ENCODE data around the gene ARHGEF10L.

Gene ARHGEF10L

DNA sequence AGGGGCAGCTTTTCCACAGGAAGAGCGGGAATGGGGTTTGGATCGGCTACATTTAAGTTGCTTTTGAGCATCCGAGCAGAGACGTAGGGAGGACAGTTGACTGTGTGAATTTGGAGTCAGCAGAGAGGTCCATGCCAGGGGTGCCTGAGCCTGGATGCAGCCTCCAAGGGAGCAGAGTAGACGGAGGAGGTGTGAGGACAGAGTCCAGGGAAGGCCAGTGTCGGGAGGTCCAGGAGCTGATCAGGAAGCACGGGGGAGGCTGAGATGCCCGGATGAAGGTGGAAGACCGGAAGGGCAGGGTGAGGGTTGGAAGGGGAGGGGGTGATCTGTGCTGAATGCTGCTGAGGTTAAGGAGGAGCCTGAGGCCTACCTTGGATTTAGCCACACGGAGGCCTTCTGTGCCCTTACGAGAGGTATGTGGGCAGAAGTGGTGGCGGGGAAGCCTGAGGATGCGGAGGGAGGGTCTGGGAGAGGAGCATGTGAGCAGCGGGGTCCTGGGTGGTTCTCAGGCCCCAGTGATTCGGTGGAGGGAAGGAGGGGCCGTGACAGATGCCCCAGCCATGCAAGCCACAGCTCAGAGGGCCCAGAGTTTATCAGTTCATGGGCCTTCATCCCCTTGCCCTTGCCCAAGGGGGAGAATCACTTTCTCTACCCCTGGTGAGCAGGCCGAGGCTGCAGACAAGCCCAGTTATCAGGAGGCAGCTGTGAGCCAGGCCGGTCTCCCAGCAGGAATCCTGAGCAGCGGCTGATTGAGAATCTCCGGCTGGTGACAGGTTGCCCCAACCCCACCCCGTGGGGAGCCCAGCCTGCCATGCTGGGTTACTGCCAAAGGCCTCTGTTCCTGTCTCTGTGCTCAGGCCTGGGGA is 161.7 kb downstream of the ARHGEF10L start:
- Histone ChIP-seq H3K27ac (ENCODE audit: extremely low read depth, low read depth, low read length) (no peak overlapping the region), H3K4me3 (ENCODE audit: low read depth, low read length) (no peak overlapping the region), H3K36me3 (ENCODE audit: control insufficient read depth in 2 of 2, insufficient read depth in 1 of 2, low read length in 2 of 2) (no peaks in the 10 kb centered on the region), H3K4me1 (ENCODE audit: control insufficient read depth, insufficient read depth, low read length) (no peaks in the 10 kb centered on the region), H3K9me3 (ENCODE audit: control insufficient read depth, insufficient read depth, low read depth, low read length) (no peaks in the 10 kb centered on the region)
- CTCF ChIA-PET = no interaction called here
- TF ChIP-seq ZNF23 (tag by site-specific recombination; IDR thresholded peaks at IDR 0.05; ENCODE audit: borderline replicate concordance) (no peak), ZNF623 (tag by site-specific recombination; IDR thresholded peaks at IDR 0.05) (no peak), ZFP69B (tag by site-specific recombination; IDR thresholded peaks at IDR 0.05) (no peak), ZBTB7A (tag by site-specific recombination; IDR thresholded peaks at IDR 0.05; ENCODE audit: low read depth) (no peak), ZIC2 (tag by site-specific recombination; IDR thresholded peaks at IDR 0.05) (peak; percentile 98)
- POLR2A ChIA-PET = no interaction called here

DNA sequence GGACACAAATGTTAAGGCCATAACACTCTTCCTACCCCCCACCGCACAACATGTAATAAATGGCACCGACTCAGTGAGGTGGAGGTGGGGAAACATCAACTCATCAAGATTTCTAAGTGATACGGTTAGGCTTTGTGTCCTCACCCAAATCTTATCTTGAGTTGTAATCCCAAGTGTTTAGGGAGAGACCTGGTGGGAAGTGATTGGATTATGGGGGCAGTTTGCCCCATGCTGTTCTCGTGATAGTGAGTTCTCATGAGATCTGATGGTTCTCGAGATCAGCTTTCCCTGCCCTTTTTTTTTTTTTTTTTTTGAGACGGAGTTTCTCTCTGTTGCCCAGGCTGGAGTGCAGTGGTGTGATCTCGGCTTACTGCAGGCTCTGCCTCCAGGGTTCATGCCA is 164.7 kb downstream of the ARHGEF10L start:
- POLR2A ChIA-PET = no interaction called here
- H3K4me1 ChIP-seq (ENCODE audit: control insufficient read depth, insufficient read depth, low read length) = no peaks in the 10 kb centered on the region
- CTCF ChIA-PET = interaction anchor here (1.0 kb wide), 1 partner anchor 12 kb away, joined by 3 read pairs; no protein-coding TSS in a partner anchor
- H3K27ac ChIP-seq (ENCODE audit: extremely low read depth, low read depth, low read length) = no peak overlapping the region
- TF ChIP-seq EGR2 (tag by site-specific recombination; IDR thresholded peaks at IDR 0.05; ENCODE audit: low read depth) = peak; percentile 47; the same call in 1 of the 2 replicates
- TF ChIP-seq, protein P1, sequence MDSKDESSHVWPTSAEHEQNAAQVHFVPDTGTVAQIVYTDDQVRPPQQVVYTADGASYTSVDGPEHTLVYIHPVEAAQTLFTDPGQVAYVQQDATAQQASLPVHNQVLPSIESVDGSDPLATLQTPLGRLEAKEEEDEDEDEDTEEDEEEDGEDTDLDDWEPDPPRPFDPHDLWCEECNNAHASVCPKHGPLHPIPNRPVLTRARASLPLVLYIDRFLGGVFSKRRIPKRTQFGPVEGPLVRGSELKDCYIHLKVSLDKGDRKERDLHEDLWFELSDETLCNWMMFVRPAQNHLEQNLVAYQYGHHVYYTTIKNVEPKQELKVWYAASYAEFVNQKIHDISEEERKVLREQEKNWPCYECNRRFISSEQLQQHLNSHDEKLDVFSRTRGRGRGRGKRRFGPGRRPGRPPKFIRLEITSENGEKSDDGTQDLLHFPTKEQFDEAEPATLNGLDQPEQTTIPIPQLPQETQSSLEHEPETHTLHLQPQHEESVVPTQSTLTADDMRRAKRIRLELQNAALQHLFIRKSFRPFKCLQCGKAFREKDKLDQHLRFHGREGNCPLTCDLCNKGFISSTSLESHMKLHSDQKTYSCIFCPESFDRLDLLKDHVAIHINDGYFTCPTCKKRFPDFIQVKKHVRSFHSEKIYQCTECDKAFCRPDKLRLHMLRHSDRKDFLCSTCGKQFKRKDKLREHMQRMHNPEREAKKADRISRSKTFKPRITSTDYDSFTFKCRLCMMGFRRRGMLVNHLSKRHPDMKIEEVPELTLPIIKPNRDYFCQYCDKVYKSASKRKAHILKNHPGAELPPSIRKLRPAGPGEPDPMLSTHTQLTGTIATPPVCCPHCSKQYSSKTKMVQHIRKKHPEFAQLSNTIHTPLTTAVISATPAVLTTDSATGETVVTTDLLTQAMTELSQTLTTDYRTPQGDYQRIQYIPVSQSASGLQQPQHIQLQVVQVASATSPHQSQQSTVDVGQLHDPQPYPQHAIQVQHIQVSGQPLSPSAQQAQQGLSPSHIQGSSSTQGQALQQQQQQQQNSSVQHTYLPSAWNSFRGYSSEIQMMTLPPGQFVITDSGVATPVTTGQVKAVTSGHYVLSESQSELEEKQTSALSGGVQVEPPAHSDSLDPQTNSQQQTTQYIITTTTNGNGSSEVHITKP (tag by site-specific recombination; IDR thresholded peaks at IDR 0.05) = no peak
- TF ChIP-seq ZIC2 (tag by site-specific recombination; IDR thresholded peaks at IDR 0.05) = peak; percentile 42; the same call in 1 of the 2 replicates
- no peaks in the 10 kb centered on the region for H3K9me3 ChIP-seq (ENCODE audit: control insufficient read depth, insufficient read depth, low read depth, low read length)
- H3K36me3 ChIP-seq (ENCODE audit: control insufficient read depth in 2 of 2, insufficient read depth in 1 of 2, low read length in 2 of 2) = no peaks in the 10 kb centered on the region
- H3K4me3 ChIP-seq (ENCODE audit: low read depth, low read length) = no peak overlapping the region

DNA sequence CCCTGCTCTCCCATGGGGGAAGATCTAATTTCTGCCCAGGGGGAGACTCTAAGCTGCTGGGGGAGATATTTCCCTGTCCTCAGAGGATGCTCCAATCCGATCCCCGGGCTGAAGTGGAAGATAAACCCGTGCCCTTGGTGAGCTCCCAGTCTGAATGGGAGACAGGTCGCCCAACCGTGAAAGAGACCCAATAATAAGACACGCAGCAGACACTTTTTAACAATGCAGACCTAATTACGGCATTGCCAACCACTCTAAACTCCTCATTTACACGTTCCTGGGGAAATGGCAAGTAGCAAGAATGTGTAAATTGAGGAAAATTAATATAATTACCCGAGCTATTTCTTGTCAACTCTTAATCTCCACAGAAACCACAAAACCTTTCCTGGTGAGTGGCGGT is 166.9 kb downstream of the ARHGEF10L start:
- no peak overlapping the region for H3K27ac ChIP-seq (ENCODE audit: extremely low read depth, low read depth, low read length)
- POLR2A ChIA-PET = no interaction called here
- H3K4me1 ChIP-seq (ENCODE audit: control insufficient read depth, insufficient read depth, low read length) = no peaks in the 10 kb centered on the region
- no peaks in the 10 kb centered on the region for H3K9me3 ChIP-seq (ENCODE audit: control insufficient read depth, insufficient read depth, low read depth, low read length)
- H3K4me3 ChIP-seq (ENCODE audit: low read depth, low read length) = no peak overlapping the region
- CTCF ChIA-PET = interaction anchor here (0.5 to 1.0 kb wide), 3 partner anchors 9 to 369 kb away, joined by 3 to 4 read pairs (median 3); no protein-coding TSS in a partner anchor
- TF ChIP-seq ZNF843 (tag by site-specific recombination; IDR thresholded peaks at IDR 0.05) = no peak
- TF ChIP-seq ZNF791 (tag by site-specific recombination; IDR thresholded peaks at IDR 0.05) = no peak
- TF ChIP-seq SCRT2 (tag by site-specific recombination; IDR thresholded peaks at IDR 0.05) = no peak
- TF ChIP-seq, protein P2, sequence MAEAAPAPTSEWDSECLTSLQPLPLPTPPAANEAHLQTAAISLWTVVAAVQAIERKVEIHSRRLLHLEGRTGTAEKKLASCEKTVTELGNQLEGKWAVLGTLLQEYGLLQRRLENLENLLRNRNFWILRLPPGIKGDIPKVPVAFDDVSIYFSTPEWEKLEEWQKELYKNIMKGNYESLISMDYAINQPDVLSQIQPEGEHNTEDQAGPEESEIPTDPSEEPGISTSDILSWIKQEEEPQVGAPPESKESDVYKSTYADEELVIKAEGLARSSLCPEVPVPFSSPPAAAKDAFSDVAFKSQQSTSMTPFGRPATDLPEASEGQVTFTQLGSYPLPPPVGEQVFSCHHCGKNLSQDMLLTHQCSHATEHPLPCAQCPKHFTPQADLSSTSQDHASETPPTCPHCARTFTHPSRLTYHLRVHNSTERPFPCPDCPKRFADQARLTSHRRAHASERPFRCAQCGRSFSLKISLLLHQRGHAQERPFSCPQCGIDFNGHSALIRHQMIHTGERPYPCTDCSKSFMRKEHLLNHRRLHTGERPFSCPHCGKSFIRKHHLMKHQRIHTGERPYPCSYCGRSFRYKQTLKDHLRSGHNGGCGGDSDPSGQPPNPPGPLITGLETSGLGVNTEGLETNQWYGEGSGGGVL (tag by site-specific recombination; IDR thresholded peaks at IDR 0.05) = no peak
- no peak for TF ChIP-seq GFI1B (tag by site-specific recombination; IDR thresholded peaks at IDR 0.05)
- TF ChIP-seq ZNF239 (tag by site-specific recombination; IDR thresholded peaks at IDR 0.05) = no peak
- no peak for TF ChIP-seq ZNF555 (tag by site-specific recombination; conservative IDR thresholded peaks at IDR 0.05)
- TF ChIP-seq, protein P3, sequence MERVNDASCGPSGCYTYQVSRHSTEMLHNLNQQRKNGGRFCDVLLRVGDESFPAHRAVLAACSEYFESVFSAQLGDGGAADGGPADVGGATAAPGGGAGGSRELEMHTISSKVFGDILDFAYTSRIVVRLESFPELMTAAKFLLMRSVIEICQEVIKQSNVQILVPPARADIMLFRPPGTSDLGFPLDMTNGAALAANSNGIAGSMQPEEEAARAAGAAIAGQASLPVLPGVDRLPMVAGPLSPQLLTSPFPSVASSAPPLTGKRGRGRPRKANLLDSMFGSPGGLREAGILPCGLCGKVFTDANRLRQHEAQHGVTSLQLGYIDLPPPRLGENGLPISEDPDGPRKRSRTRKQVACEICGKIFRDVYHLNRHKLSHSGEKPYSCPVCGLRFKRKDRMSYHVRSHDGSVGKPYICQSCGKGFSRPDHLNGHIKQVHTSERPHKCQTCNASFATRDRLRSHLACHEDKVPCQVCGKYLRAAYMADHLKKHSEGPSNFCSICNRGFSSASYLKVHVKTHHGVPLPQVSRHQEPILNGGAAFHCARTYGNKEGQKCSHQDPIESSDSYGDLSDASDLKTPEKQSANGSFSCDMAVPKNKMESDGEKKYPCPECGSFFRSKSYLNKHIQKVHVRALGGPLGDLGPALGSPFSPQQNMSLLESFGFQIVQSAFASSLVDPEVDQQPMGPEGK (tag by site-specific recombination; IDR thresholded peaks at IDR 0.05) = no peak
- TF ChIP-seq ZBTB48 (tag by site-specific recombination; IDR thresholded peaks at IDR 0.05) = no peak
- no peak for TF ChIP-seq ZNF76 (tag by site-specific recombination; IDR thresholded peaks at IDR 0.05; ENCODE audit: borderline replicate concordance, low read depth)
- no peaks in the 10 kb centered on the region for H3K36me3 ChIP-seq (ENCODE audit: control insufficient read depth in 2 of 2, insufficient read depth in 1 of 2, low read length in 2 of 2)
